GM23248 (cell line): ENCODE results near the gene MTA2. TPM values are rescaled to one million over a fixed set of nuclear protein-coding genes. Genes with fewer than 3 reads are reported as not detected.

ENCODE experiments used
- DNase-seq: peaks from one replicate; pipeline ENCODE4 v3.0.0-alpha.2; 2015
- H2AFZ ChIP-seq: fragments of 200-600 bp; sonication (generic); 2 replicates; pipeline ENCODE4 v1.6.1; 2016; ENCODE audit warnings: antibody characterized with exemption
- H3F3A ChIP-seq: fragments of 200-600 bp; sonication (generic); 2 replicates; pipeline ENCODE4 v1.6.1; 2016; ENCODE audit warnings: mild to moderate bottlenecking, antibody characterized with exemption, mixed run types; ENCODE audit not compliant: insufficient read depth
- H3K27ac ChIP-seq: fragments of 200-600 bp; sonication (generic); 2 replicates; pipeline ENCODE4 v1.5.1; 2016; ENCODE audit warnings: mild to moderate bottlenecking
- H3K27me3 ChIP-seq: fragments of 200-600 bp; sonication (generic); replicated peaks from 2 replicates; pipeline ENCODE4 v1.6.1; 2016; ENCODE audit warnings: mild to moderate bottlenecking; ENCODE audit not compliant: insufficient read depth
- H3K36me3 ChIP-seq: fragments of 200-600 bp; sonication (generic); 2 replicates; pipeline ENCODE4 v1.6.1; 2016; ENCODE audit warnings: low read depth, mild to moderate bottlenecking
- H3K4me1 ChIP-seq: fragments of 200-600 bp; sonication (generic); 2 replicates; pipeline ENCODE4 v1.6.1; 2016; ENCODE audit warnings: mild to moderate bottlenecking; ENCODE audit not compliant: insufficient read depth
- H3K4me2 ChIP-seq: fragments of 200-600 bp; sonication (generic); one replicate; pipeline ENCODE4 v1.6.1; 2016; ENCODE audit warnings: mild to moderate bottlenecking; ENCODE audit not compliant: unreplicated experiment
- H3K4me3 ChIP-seq: fragments of 200-600 bp; sonication (generic); 2 replicates; pipeline ENCODE4 v1.5.1; 2016; ENCODE audit warnings: mild to moderate bottlenecking
- H3K79me2 ChIP-seq: fragments of 200-600 bp; sonication (generic); 2 replicates; pipeline ENCODE4 v1.6.1; 2016; ENCODE audit warnings: mild to moderate bottlenecking; ENCODE audit not compliant: insufficient read depth
- H3K9ac ChIP-seq: fragments of 200-600 bp; sonication (generic); 2 replicates; pipeline ENCODE4 v1.6.1; 2016; ENCODE audit warnings: mild to moderate bottlenecking
- H3K9me2 ChIP-seq: fragments of 200-600 bp; sonication (generic); 2 replicates; pipeline ENCODE4 v1.6.1; 2016; ENCODE audit warnings: mixed run types, mild to moderate bottlenecking, moderate library complexity; ENCODE audit not compliant: insufficient read depth
- H3K9me3 ChIP-seq: fragments of 200-600 bp; sonication (generic); one replicate; pipeline ENCODE4 v1.6.1; 2017; ENCODE audit warnings: low read depth
- H4K20me1 ChIP-seq: fragments of 200-600 bp; sonication (generic); 2 replicates; pipeline ENCODE4 v1.6.0; 2016; ENCODE audit not compliant: insufficient read depth
- EZH2 ChIP-seq: fragments of 200-600 bp; sonication (generic); IDR thresholded peaks from 2 replicates; pipeline ENCODE4 v1.6.1; 2018; ENCODE audit warnings: antibody characterized with exemption, mild to moderate bottlenecking; ENCODE audit not compliant: insufficient read depth, poor library complexity, severe bottlenecking
- EZH2phosphoT487 ChIP-seq: fragments of 200-600 bp; sonication (generic); IDR thresholded peaks from 2 replicates; pipeline ENCODE4 v1.6.1; 2018; ENCODE audit warnings: antibody characterized with exemption, moderate library complexity, mild to moderate bottlenecking, low read depth; ENCODE audit not compliant: insufficient read depth
- WGBS, 2 experiments: methylation state at CpG; one replicate each; pipeline ENCODE4 v1.1.6; 2015 to 2017; ENCODE audit warnings: low lambda C conversion rate in 2 of 2, low coverage in 1 of 2; ENCODE audit errors: missing lambda C conversion rate in 2 of 2; 5-methylcytosine and 5-hydroxymethylcytosine counted together
- in situ Hi-C: fragments of 300-500 bp; cut with MboI; formaldehyde crosslinking; loops from 2 replicates; pipeline ENCODE4 v1.15.0; 2020
- polyA plus RNA-seq: library from polyadenylated mRNA; unstranded; fragments of >200 nt; fragmentation: Nextera tagmentation; extraction: Ambion mirVana; gene quantifications from 2 replicates; pipeline ENCODE4 v1.2.1, GENCODE V29; 2016
- total RNA-seq: library from RNA; depleted of rRNA; stranded (reverse); fragments of >200 nt; shearing (Covaris generic); gene quantifications from 2 replicates; pipeline ENCODE4 v1.2.3, GENCODE V29; 2014

Gene MTA2
- total and polyA plus RNA-seq, 2 experiments from 2014 or later = 28.9 to 98.8 TPM

- Histone ChIP-seq H3K9me3 (no peaks in the 10 kb centered on the region), H3K4me3 (peak within 1 kb of the TSS; percentile 87), H2AFZ (peak within 1 kb of the TSS; percentile 59), H3K4me2 (peak within 1 kb of the TSS; percentile 90), H3K79me2 (peaks cover 76% of the 10 kb centered on the region), H3K9me2 (no peaks in the 10 kb centered on the region), H3K4me1 (peaks cover 14% of the 10 kb centered on the region), H4K20me1 (no peaks in the 10 kb centered on the region), H3K36me3 (peaks cover 7% of the 10 kb centered on the region), H3K9ac (peak within 1 kb of the TSS; percentile 98), H3F3A (peaks cover 10% of the 10 kb centered on the region; the same call in 1 of the 2 replicates), H3K27ac (peak within 1 kb of the TSS; percentile 91), H3K27me3 (no peaks in the 10 kb centered on the region)
- peak; percentile 100 for DNase-seq
- in situ Hi-C loops = no loop called here
- no peak for TF ChIP-seq EZH2phosphoT487
- TF ChIP-seq EZH2 = no peak
- WGBS, 2 experiments = 1% methylated on average over 67 to 71 of the region's 73 CpGs
Measured at GRCh38 chr11:62645946-62646824, 44.5 kb upstream of the MTA2 start, which contains the start of gene GANAB. TSS of gene GANAB (minus strand) at chr11:62646613. CDS start at chr11:62646599, 14 bp downstream.

GRCh38 chr11:62645671-62645945 is 43.9 kb upstream of the MTA2 start:
- no peaks in the 10 kb centered on the region for H3K9me2 ChIP-seq
- H3K4me1 ChIP-seq = peaks cover 14% of the 10 kb centered on the region
- no peak for DNase-seq
- TF ChIP-seq EZH2phosphoT487 = no peak
- TF ChIP-seq EZH2 = no peak
- peaks cover 7% of the 10 kb centered on the region for H3K36me3 ChIP-seq
- H3K27ac ChIP-seq = peak overlapping the region; percentile 91
- no peaks in the 10 kb centered on the region for H4K20me1 ChIP-seq
- no peaks in the 10 kb centered on the region for H3K9me3 ChIP-seq
- H3F3A ChIP-seq = peaks cover 10% of the 10 kb centered on the region; the same call in 1 of the 2 replicates
- no peaks in the 10 kb centered on the region for H3K27me3 ChIP-seq
- H3K9ac ChIP-seq = peak overlapping the region; percentile 98
- H3K79me2 ChIP-seq = peaks cover 76% of the 10 kb centered on the region
- in situ Hi-C loops = no loop called here
- H3K4me2 ChIP-seq = peak overlapping the region; percentile 90
- H3K4me3 ChIP-seq = peak overlapping the region; percentile 87
- 7 to 11% methylated on average over 11 of the region's 11 CpGs for WGBS, 2 experiments
- H2AFZ ChIP-seq = 0 out of 2 replicates have a peak overlapping the region, but pooled peaks have one; percentile 59

GRCh38 chr11:62644220-62644619 is 42.6 kb upstream of the MTA2 start:
- Histone ChIP-seq H3F3A (peaks cover 10% of the 10 kb centered on the region; the same call in 1 of the 2 replicates), H4K20me1 (no peaks in the 10 kb centered on the region), H3K79me2 (peaks cover 76% of the 10 kb centered on the region), H3K9me2 (no peaks in the 10 kb centered on the region), H3K4me3 (no peak overlapping the region), H3K4me2 (no peak overlapping the region), H3K9me3 (no peaks in the 10 kb centered on the region), H3K9ac (0 out of 2 replicates have a peak overlapping the region, but pooled peaks have one; percentile 98), H3K4me1 (peaks cover 14% of the 10 kb centered on the region), H3K27me3 (no peaks in the 10 kb centered on the region), H2AFZ (no peak overlapping the region), H3K36me3 (peaks cover 7% of the 10 kb centered on the region), H3K27ac (peak overlapping the region; percentile 26; the same call in 1 of the 2 replicates)
- WGBS, 2 experiments = 75% methylated on average over 8 of the region's 8 CpGs
- TF ChIP-seq EZH2phosphoT487 (no peak), EZH2 (no peak)
- in situ Hi-C loops = no loop called here
- DNase-seq = no peak

GRCh38 chr11:62632492-62632891 is 30.8 kb upstream of the MTA2 start:
- Histone ChIP-seq H4K20me1 (no peaks in the 10 kb centered on the region), H3K9me2 (no peaks in the 10 kb centered on the region), H3K9ac (no peak overlapping the region), H3F3A (0 out of 2 replicates have a peak, but pooled peaks cover 3% of the 10 kb centered on the region), H3K27ac (no peak overlapping the region), H3K9me3 (no peaks in the 10 kb centered on the region), H3K36me3 (peaks cover 74% of the 10 kb centered on the region; the same call in 1 of the 2 replicates), H2AFZ (no peak overlapping the region), H3K4me1 (no peaks in the 10 kb centered on the region), H3K4me3 (no peak overlapping the region), H3K79me2 (peaks cover 34% of the 10 kb centered on the region), H3K27me3 (no peaks in the 10 kb centered on the region), H3K4me2 (no peak overlapping the region)
- in situ Hi-C loops = no loop called here
- 93% methylated on average over 6 of the region's 6 CpGs for WGBS, 2 experiments
- DNase-seq = no peak
- no peak for TF ChIP-seq EZH2phosphoT487
- TF ChIP-seq EZH2 = no peak
